HL-60/S4 treated with retinoic acid at 250 ng/mL for 4 days and 3 days (cell line): ENCODE results near the gene ADAMTS14.

Experiments used
- in situ Hi-C: fragments of 300-500 bp; cut with MboI; formaldehyde crosslinking; loops from 2 replicates; pipeline ENCODE4 v1.7.0; 2022; ENCODE audit warnings: low sequenced_read_pairs

Gene ADAMTS14

DNA sequence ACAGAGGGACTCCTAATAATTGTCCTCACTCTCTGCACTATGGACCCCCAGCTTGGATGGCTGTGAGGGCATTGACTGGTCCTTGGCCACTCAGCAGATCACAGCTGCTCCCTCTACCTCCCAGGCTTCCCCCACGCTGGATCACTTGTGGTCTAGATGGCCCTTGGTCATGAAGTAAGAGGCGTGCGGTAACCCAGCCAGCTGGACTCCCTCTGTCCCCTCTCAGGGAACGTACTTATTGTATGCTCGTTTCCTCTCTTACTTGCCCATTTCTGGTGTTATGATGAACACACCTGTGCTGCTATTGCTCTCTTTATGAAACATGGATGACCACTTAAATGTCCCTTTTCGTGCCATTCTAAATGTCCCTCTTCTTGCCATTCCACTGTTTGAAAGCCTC, 19.3 kb downstream of the ADAMTS14 start:
- in situ Hi-C loops, result no loop called here

- in situ Hi-C loops, result no loop called here
These were observed 19.8 kb downstream of the ADAMTS14 start for GRCh38 chr10:70692043-70692603.

DNA sequence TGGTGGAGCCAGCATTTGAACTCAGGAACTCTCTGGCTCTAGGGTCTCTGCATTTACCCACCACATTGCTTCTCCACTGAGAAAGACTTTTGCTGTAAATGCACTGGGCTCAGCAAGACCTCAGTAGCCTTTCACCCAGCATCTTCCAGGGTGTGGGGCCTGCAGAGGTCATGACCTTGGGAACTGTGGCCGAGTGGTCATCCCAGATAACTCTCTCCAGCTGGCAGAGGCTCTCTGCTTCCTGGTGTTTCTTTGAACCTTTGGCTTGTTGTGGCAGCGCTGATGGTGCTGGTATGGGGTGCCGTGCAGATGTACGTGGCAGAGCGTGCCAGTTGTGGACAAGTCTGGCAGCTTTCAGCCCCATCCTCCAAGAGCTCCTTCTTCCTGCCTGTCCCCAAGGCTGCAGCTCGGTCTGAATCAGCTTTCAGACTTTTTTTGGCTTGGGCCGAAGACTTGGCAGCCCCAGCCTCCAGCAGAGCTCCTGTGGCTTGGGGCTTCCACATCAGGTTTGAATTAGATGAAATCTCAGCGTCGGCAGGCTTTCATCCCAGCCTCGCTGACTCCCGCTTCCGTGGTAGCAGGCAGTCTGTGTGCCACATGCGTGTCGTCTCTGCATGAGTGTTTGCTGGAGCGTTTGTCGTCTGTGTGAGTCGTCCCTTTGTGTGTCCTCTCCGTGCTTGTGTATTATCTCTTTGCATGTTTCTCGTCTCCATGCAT, 21.5 kb downstream of the ADAMTS14 start:
- in situ Hi-C loops, result no loop called here

DNA sequence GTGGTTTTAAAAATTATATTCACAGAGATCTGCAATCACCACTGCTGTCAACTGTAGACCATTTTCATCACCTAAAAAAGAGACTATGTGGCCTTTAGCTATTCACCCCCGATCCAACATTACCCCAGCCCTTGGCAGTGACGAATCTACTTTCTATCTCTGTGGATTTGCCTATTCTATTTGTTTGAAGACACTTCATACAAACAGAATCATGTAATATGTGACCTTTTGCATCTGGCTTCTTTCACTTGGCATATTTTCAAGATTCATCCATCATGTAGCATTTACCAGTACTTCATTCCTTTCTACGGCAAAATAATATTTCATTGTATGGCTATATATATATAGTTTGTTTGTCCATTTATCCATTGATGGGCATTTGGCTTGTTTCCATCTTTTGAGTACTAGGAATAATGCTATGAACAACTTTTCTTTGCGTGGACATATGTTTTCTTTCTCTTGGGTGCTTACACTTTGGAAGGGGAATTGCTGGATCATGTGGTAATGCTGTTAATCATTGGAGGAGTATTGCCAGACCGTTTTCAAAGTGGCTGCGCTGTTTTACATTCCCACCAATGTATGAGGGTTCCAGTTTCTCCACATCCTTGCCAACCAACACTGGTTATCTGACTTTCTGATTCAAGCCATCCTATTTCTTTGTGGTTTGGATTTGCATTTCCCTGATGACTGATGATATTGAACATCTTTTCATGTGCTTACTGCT, 22.3 kb downstream of the ADAMTS14 start:
- in situ Hi-C loops, result no loop called here

DNA sequence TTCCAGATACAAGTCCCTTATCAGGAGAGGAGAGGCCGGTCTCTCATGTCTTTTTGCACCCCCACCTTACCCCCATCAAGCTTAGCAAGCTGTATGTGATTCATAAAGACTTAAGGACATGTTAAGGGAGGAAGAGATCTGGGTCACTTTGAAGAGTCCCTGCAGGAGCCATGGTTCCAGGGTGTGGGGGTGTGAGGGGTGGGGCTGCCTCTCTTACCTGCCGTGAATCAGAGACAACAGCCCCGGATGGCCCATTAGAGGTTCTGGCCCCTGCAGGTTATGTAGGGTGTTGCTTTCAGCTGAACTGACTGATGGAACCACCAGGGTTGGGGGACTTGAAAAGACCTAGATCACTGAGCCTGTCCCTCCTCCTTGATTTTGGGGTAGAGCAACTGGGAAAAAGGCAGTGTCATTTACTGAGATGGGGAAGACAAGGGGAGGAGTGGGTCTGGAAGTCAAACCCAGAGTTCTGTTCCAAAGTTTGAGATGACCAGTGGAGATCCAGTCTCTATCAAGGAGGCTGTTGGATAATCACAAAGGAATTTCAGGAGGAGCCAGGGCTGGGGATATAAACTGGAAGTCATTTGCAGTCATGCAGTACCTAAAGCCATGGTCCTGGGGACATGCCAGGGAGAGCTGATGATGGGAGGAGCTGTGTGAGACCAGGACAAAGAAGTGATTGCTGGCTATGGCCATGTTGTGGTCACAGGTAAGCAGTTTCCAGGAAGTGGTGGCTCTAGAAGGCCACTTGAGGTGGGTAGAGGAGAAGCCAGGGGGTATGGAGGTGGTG, 23.1 kb downstream of the ADAMTS14 start:
- in situ Hi-C loops, result no loop called here

- in situ Hi-C loops, result no loop called here
These were observed 25.9 kb downstream of the ADAMTS14 start for GRCh38 chr10:70698211-70698610.

GRCh38 chr10:70699063-70699658, 26.9 kb downstream of the ADAMTS14 start:
- in situ Hi-C loops, result no loop called here

DNA sequence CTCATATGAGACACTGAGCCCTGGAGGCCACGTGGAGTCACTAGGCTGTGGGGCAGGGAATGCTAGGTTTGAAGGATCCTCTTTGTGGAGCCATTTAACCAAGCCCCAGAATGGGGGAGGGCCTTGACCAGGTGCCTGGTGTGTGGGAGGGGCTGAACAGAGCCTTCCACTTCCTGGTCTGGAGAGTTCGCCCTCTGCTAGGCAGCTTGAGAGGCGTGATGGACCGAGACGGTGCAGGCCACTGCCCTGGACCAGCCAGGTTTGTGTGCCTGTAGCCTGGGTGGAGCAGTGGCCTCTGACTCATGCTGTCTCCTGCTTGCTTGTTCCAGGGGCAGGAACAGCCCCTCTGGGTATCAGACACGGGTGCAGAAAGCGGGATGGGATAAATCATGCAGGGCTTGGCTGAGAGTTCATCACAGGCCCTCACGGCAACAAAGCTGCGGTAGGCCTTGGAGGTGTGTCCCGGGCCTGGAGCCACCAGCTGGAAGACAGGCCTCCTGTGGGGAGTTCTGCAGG, 27.4 kb downstream of the ADAMTS14 start:
- in situ Hi-C loops, result no loop called here

DNA sequence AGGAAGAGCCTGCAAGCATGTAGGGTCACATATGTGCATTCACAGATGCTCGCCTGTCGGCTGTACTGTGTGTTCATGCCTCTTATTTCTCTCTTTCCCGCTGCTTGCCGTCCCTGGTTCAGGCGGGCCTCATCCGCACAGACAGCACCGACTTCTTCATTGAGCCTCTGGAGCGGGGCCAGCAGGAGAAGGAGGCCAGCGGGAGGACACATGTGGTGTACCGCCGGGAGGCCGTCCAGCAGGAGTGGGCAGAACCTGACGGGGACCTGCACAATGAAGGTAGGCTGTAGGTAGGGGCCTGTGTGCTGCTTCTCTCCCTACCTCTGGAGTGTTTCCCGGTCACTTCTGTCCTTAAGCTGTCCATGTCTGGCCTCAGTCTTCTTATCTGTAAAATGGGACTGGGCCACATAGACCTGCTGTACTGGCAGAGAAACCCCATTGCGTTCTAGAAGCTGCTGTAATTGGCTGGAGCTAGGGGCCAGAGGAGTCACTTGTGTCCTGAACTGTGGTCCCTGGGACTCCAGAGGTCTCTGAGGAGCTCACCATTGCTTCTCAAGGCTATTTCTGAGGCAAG, 30.0 kb downstream of the ADAMTS14 start:
- in situ Hi-C loops, result no loop called here

- in situ Hi-C loops, result no loop called here
These were observed 31.9 kb downstream of the ADAMTS14 start for GRCh38 chr10:70704211-70704610.

GRCh38 chr10:70705121-70705861, 33.0 kb downstream of the ADAMTS14 start:
- in situ Hi-C loops, result no loop called here

DNA sequence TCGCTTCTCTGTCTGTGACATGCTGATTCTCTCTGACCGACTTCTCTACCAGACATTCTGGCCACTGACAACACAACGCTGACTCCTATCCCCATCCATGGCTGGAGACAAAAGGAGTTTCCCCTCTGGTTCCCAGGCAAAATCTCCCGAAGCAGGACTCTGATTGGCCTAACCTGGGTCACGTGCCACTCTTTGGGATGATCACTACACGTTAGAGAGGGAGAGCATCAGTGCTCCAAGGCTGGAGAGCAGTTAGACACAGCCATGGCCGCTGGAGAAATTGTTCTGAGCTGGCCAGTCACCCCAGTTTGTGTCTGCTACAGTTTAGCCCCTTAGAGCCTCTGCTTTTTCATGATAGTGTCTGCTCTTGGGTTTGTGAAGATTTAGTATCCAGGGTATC, 38.9 kb downstream of the ADAMTS14 start:
- in situ Hi-C loops, result no loop called here

GRCh38 chr10:70711911-70712310, 39.6 kb downstream of the ADAMTS14 start:
- in situ Hi-C loops, result no loop called here

DNA sequence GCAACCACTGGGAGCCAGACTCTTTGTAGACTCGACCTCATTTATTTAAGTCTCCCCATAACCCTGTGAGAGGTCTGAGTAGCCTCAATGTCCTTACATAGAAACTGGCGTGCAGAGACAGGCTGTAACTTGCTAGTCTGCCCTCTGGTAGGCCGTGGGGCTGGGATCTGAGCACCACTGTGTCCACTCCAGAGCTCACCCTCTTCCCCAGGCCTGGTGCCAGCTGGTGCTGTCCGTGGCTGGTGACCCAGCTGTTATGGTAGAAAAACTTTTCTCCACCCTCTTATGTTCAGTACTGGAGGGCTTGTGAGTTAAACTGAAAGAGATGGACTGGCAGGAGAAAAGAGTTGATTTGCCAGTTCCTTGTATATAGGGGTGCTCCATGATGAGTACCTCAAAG, 41.9 kb downstream of the ADAMTS14 start:
- in situ Hi-C loops, result no loop called here

DNA sequence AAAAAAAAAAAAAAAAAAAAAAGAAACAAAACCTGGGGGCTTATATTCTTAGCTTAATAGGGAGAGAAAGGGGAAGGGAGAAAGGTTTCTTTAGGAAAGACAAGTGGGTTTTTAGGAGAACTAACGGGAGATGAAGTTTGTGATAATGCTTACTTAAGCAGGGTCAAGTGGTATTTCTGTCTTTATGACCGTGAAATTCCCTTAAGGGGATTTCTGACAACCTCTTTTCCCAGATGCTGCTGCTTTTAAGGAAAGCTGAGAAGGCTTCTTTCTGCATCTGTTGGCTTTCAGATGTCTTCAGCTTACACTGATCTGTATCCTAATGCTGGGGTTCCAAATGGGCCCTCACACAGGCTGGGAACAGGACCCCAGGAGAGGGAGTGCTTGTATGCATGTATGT, 42.6 kb downstream of the ADAMTS14 start:
- in situ Hi-C loops, result no loop called here

GRCh38 chr10:70715853-70716795, 43.8 kb downstream of the ADAMTS14 start:
- in situ Hi-C loops, result no loop called here

DNA sequence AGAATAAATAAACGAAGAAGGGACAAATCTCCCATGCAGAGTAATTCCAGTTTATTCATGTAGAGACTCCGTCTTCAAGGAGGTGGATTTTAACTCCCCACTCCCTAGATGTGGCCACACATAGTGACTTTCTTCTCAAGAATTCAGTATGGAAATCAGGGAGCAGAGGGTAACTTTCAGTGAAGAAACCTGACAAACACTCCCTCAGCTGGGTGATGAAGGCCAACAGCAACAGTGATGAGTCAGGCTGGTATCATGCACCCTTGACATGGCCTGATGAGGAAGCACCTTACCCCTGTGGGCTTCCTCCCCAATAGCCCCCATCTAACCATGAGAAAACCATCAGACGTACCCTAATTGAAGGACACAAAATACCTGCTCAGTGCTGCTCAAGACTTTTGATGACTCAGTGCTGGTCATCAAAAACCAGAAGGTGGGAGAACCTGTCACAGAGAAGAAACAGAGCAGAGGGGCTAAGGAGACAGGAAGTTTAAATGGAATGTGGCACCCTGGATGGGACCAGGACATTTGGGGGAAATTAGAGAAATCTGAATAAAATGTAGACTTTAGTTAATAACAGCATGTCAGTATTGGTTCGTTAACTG, 50.6 kb downstream of the ADAMTS14 start:
- in situ Hi-C loops, result no loop called here

DNA sequence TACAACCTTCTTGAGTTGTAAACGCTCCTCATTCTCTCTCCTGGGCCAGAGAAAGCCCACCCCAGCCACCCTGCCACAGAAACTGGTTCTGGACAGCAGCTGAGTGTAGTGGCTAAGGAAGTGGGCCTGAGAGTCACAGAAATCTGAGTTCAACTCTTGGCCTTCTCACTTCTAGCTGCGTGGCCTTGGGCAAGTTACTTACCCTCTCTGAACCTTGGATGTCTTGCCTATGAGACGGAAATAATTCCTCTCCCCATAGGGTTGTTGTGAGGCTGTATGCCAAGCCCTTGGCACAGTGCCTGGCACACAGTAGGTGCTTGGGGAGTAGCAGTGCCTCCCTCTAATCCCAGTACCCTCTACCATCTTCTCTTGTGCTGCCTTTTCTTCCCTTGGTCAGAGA, 51.5 kb downstream of the ADAMTS14 start:
- in situ Hi-C loops, result no loop called here
